Chondrocyte (in vitro differentiated cells): ENCODE results near the gene AK2. TPM values are rescaled to one million over a fixed set of nuclear protein-coding genes. Genes with fewer than 3 reads are reported as not detected.

Experiments used
- DNase-seq: peaks from one replicate; pipeline ENCODE4 v3.0.0; 2021; ENCODE audit warnings: mixed read lengths, low spot score
- H3K27ac Mint-ChIP-seq: one replicate; pipeline ENCODE4 v1.8.0; 2021; ENCODE audit warnings: mild to moderate bottlenecking, moderate library complexity, mixed read lengths; ENCODE audit not compliant: unreplicated experiment
- H3K27me3 Mint-ChIP-seq: 2 replicates; pipeline ENCODE4 v1.8.0; 2021; ENCODE audit warnings: low read depth, mixed read lengths
- H3K36me3 Mint-ChIP-seq: 2 replicates; pipeline ENCODE4 v1.8.0; 2021; ENCODE audit warnings: low read depth, mixed read lengths
- H3K4me1 Mint-ChIP-seq: 2 replicates; pipeline ENCODE4 v1.8.0; 2021; ENCODE audit warnings: low read depth, mild to moderate bottlenecking, mixed read lengths
- H3K4me3 Mint-ChIP-seq: one replicate; pipeline ENCODE4 v1.8.0; 2021; ENCODE audit warnings: mild to moderate bottlenecking, moderate library complexity, mixed read lengths; ENCODE audit not compliant: unreplicated experiment
- H3K9me3 Mint-ChIP-seq: 2 replicates; pipeline ENCODE4 v1.8.0; 2021; ENCODE audit warnings: low read depth, mixed read lengths
- long read RNA-seq: library from polyadenylated mRNA; stranded (forward); transcript quantifications from one replicate; pipeline ENCODE4 v2.0.0, GENCODE V29; 2021
- total RNA-seq: library from RNA; stranded (reverse); gene quantifications from 3 replicates; pipeline ENCODE4 v1.2.1, GENCODE V29; 2021
- TF ChIP-seq, protein P1 (sequence below): fragments of 200-600 bp; sonication (generic); IDR thresholded peaks from 2 replicates; pipeline ENCODE4 v1.5.0; 2021; ENCODE audit warnings: antibody characterized with exemption, mild to moderate bottlenecking, moderate library complexity

AK2 gene
- total RNA-seq: 86.1 to 98.9 TPM (median 94.9 TPM) in 3 replicates
- long read RNA-seq, transcript AK2-202 (7 exons, 3,586 nt): major isoform, 43 of 111 reads
- long read RNA-seq, transcript AK2-206 (5 exons, 811 nt): minor isoform, 5 of 111 reads
- long read RNA-seq, transcript AK2-201 (6 exons, 1,021 nt): minor isoform, 33 of 111 reads
- long read RNA-seq, transcript AK2-212 (7 exons, 886 nt): minor isoform, 5 of 111 reads
- long read RNA-seq, partial matches to known transcripts: 3 of 111 reads
- long read RNA-seq, other reads (novel, unspliced or antisense): 20 of 111 reads

DNA sequence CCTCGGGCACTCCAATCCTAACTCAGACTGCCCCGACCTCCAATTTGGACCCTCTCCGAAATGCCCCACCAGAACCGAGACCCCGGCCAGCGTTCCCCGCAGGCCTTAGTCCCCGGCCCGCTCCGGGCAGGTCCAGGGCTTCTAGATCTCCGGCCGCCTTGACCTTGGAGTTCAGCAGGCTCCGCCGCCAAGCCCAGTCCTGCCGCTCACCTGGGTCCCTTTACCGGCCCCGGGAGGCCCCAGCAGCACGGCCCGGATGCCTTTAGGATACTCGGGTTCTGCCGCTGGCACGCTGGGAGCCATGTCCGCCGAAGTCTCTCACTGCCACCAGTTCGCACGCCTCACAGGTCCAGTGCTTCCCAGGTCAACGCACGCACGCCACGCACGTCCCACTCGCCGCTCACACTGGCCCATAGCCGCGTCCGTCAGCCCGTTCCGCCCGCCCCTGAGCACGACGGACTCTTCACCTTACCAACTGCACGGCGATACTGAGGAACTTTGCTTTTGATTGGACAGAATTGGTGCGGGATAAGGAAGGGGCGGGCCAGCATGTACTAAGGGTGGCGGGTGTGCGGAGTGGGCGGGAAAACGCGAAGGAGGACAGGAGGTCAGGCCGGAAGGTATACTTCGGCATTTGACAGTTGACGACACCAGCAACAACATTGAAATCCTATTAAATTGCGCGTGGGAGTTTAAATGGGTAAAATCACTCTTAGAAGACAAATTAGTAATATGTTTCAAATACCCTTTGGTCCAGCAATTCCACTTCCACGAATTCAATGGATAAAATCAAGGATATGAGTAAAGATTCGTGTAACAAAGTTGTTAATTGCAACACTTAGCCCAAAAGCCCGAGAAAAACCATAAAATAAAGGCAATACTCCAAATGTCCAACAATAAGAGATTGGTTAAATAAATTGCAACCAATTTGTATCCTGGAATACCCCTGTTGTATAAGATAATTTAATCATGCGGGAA, at the start of gene AK2:
Gene AK2 (minus strand): TSS at position 358 of the 978 bp plus-strand sequence. CDS start 55 bp downstream, at position 303.
- H3K9me3 Mint-ChIP-seq: no peaks in the 10 kb centered on the region
- peak within 1 kb of the TSS; percentile 96 for H3K27ac Mint-ChIP-seq
- H3K27me3 Mint-ChIP-seq: no peaks in the 10 kb centered on the region
- peak within 1 kb of the TSS; percentile 93 for H3K4me3 Mint-ChIP-seq
- TF ChIP-seq, protein P1, sequence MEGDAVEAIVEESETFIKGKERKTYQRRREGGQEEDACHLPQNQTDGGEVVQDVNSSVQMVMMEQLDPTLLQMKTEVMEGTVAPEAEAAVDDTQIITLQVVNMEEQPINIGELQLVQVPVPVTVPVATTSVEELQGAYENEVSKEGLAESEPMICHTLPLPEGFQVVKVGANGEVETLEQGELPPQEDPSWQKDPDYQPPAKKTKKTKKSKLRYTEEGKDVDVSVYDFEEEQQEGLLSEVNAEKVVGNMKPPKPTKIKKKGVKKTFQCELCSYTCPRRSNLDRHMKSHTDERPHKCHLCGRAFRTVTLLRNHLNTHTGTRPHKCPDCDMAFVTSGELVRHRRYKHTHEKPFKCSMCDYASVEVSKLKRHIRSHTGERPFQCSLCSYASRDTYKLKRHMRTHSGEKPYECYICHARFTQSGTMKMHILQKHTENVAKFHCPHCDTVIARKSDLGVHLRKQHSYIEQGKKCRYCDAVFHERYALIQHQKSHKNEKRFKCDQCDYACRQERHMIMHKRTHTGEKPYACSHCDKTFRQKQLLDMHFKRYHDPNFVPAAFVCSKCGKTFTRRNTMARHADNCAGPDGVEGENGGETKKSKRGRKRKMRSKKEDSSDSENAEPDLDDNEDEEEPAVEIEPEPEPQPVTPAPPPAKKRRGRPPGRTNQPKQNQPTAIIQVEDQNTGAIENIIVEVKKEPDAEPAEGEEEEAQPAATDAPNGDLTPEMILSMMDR: no peak
- H3K4me1 Mint-ChIP-seq: peaks cover 31% of the 10 kb centered on the region
- DNase-seq: peak; percentile 98
- H3K36me3 Mint-ChIP-seq: no peaks in the 10 kb centered on the region

DNA sequence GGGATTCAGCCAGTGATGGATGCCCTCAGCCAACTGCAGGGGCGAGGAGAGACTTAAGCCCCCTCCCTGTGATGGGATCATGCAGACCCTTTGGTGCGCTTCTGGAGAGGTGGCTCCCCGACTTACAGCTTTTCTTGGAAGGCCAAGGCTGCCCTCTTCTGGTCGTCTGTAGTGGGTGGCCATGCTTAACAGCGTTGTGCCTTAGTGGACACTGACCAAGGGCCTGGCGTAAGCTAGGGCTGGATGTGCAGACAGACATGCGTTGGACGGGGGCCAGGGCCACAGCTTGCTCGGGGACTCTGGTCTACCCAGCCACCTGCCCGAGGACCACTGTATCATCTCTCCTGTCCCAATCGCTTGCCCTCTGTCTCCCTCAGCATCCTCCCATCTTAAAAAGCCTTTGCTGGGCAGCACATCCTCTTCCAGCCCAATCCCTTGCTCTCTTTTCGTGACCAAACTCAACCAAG, 49.7 kb upstream of the AK2 start:
- no peak overlapping the region for H3K27ac Mint-ChIP-seq
- H3K36me3 Mint-ChIP-seq: no peaks in the 10 kb centered on the region
- no peaks in the 10 kb centered on the region for H3K27me3 Mint-ChIP-seq
- TF ChIP-seq, protein P1: peak; percentile 92
- DNase-seq: no peak
- H3K9me3 Mint-ChIP-seq: no peaks in the 10 kb centered on the region
- H3K4me1 Mint-ChIP-seq: peaks cover 22% of the 10 kb centered on the region
- H3K4me3 Mint-ChIP-seq: no peak overlapping the region

DNA sequence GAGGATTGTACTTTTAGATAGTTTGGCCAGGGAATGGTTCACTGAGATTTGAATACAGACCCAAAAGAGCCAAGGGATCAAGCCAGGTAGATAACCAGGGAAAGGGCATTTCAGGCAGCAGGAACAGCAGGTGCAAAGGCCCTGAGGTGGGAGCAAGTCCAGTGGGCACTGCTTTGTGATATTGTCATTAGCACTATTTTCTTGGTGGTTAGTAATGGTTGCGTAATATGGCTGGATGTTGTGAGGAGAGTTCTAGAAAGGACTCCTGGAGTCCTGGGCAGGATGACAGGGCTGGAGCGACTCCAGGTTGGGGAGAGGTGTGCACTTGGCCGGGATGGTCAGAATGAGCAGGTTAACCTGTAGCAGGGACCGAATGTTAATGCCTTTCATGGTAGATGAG, 48.6 kb upstream of the AK2 start:
- no peaks in the 10 kb centered on the region for H3K9me3 Mint-ChIP-seq
- TF ChIP-seq, protein P1: no peak
- peaks cover 26% of the 10 kb centered on the region for H3K4me1 Mint-ChIP-seq
- no peak for DNase-seq
- H3K36me3 Mint-ChIP-seq: no peaks in the 10 kb centered on the region
- no peak overlapping the region for H3K27ac Mint-ChIP-seq
- H3K27me3 Mint-ChIP-seq: no peaks in the 10 kb centered on the region
- H3K4me3 Mint-ChIP-seq: no peak overlapping the region

DNA sequence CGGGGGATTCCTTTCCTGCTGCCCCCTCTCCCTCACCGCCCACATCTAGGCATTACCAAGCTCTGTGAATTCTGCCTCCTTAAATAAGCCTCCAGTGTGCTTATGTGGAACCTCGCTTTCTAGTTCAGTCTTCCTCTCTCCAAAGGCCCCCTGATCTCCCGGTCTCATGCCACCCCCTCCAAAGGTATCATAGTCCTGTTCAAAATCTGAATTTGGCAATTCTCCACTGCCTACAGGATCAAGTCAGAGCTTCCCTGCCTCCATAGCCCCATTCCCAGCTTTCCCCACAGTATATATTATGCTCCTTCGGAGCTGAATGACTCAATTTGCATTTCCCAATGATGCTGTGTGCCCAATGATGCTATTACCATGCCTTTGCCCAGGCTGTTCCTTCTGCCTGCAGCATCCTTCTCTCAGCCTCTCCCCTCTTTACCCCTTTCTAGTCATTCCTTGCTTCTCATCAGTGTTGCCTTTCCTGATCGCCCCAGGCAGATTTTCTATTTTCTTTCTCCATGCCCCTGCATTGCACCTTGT, 46.0 kb upstream of the AK2 start:
- Mint-ChIP-seq H3K27me3 (no peaks in the 10 kb centered on the region), H3K36me3 (no peaks in the 10 kb centered on the region), H3K4me1 (peaks cover 17% of the 10 kb centered on the region), H3K4me3 (peak overlapping the region; percentile 78), H3K27ac (no peak overlapping the region), H3K9me3 (no peaks in the 10 kb centered on the region)
- TF ChIP-seq, protein P1: no peak
- DNase-seq: no peak
